Lower leg skin (tissue), 3 donors: ENCODE results near the gene SCYL2.

Experiments used
- POLR2A ChIP-seq, 2 donors: fragments of 450-650 bp; IDR thresholded peaks; one replicate each; pipeline ENCODE4 v1.6.1; 2016 to 2017; ENCODE audit warnings: antibody characterized with exemption in 2 of 2, mild to moderate bottlenecking in 1 of 2, moderate library complexity in 1 of 2
- TF ChIP-seq, protein P1 (sequence below), 3 donors: fragments of 450-650 bp; IDR thresholded peaks; one replicate each; pipeline ENCODE4 v1.5.1; 2016; ENCODE audit warnings: antibody characterized with exemption in 3 of 3, mild to moderate bottlenecking in 3 of 3, moderate library complexity in 2 of 3

DNA sequence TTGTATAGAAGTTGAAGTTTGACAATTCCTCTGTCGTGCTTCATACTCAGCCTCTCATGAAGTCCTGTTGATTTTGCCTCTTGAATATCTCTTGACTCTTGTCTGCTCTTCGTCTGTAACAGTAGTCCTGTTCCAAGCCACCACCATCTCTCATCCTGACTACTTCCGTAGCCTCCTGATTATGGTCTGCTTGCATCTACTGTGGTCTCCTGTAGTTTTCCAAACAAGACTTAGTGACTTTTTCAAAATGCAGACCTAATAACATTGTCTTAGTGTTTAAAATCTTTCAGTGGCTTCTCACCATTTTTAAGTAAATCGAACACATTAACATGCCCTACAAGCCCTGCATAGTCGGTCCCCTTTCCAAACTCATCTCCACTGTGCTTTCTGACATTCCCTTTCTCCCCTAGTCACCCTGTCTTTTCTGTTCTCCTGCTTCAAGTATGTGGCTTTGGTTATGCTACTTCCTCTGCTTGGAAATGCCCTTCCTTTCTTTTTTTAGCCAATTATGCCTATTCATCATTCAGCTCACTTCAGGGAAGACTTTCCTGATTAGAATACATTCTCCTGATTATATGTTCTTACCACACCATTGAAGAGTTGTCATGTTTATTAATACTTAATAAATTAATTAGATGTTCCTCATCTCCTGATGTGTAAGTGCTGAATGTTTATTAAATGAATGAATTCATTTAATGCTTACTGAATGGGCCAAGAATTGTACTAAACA is 2.0 kb downstream of the SCYL2 start:
- TF ChIP-seq, protein P1, sequence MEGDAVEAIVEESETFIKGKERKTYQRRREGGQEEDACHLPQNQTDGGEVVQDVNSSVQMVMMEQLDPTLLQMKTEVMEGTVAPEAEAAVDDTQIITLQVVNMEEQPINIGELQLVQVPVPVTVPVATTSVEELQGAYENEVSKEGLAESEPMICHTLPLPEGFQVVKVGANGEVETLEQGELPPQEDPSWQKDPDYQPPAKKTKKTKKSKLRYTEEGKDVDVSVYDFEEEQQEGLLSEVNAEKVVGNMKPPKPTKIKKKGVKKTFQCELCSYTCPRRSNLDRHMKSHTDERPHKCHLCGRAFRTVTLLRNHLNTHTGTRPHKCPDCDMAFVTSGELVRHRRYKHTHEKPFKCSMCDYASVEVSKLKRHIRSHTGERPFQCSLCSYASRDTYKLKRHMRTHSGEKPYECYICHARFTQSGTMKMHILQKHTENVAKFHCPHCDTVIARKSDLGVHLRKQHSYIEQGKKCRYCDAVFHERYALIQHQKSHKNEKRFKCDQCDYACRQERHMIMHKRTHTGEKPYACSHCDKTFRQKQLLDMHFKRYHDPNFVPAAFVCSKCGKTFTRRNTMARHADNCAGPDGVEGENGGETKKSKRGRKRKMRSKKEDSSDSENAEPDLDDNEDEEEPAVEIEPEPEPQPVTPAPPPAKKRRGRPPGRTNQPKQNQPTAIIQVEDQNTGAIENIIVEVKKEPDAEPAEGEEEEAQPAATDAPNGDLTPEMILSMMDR (IDR thresholded peaks at IDR 0.05): no peak
- TF ChIP-seq POLR2A (IDR thresholded peaks at IDR 0.05): no peak
